B cell (primary cell): ENCODE data around the gene PCTP. TPM values are rescaled to one million over a fixed set of nuclear protein-coding genes. Genes with fewer than 3 reads are reported as not detected.

Source experiments
- ATAC-seq: fragments of 200-7000 bp; cut with Tn5 transposase; one replicate; pipeline ENCODE4 v1.10.0; 2021; ENCODE audit warnings: low read depth, mild to moderate bottlenecking, moderate number of reproducible peaks, moderate library complexity
- CTCF ChIA-PET: fragments of 350-600 bp; sonication (Branson Sonifier 250); formaldehyde crosslinking; loops from one replicate; lab custom pipeline; 2021; ENCODE audit warnings: antibody characterized with exemption, inconsistent platforms; lab: Charles Lee
- POLR2A ChIA-PET: fragments of 350-600 bp; sonication (Branson Sonifier 250); formaldehyde crosslinking; loops from one replicate; lab custom pipeline; 2021; ENCODE audit warnings: antibody characterized with exemption; lab: Charles Lee
- DNase-seq: peaks from one replicate; pipeline ENCODE4 v3.0.0; 2013
- H2AFZ ChIP-seq: 2 replicates; pipeline ENCODE4 v1.6.1; 2012; ENCODE audit warnings: mild to moderate bottlenecking, low read depth, low read length; ENCODE audit not compliant: insufficient read depth, poor library complexity, severe bottlenecking
- H3K27ac ChIP-seq, 2 donors: 1 replicate in 1 of 2; 2 replicates in 1 of 2; pipeline ENCODE4 v1.5.1; 2012 to 2013; ENCODE audit warnings: low read length in 2 of 2, mild to moderate bottlenecking in 2 of 2, moderate library complexity in 1 of 2
- H3K27me3 ChIP-seq, 4 experiments: fragments of 200-600 bp in 1 of 4; sonication (generic) in 1 of 4; replicated peaks in 1 of 4; 1 replicate in 2 of 4; 2 replicates in 2 of 4; pipeline versions ENCODE4 v1.6.1 to v1.7.0; 2013 to 2016; ENCODE audit warnings: low read length in 3 of 4, mild to moderate bottlenecking in 2 of 4, mixed read lengths in 1 of 4, moderate library complexity in 1 of 4; ENCODE audit not compliant: insufficient read depth in 4 of 4, control insufficient read depth in 3 of 4; ENCODE audit errors: control extremely low read depth in 1 of 4
- H3K36me3 ChIP-seq, 2 experiments: replicated peaks in 1 of 2; 1 replicate in 1 of 2; 2 replicates in 1 of 2; pipeline versions ENCODE4 v1.6.1 to v1.7.1; 2013; ENCODE audit warnings: low read length in 1 of 2; ENCODE audit not compliant: insufficient read depth in 2 of 2, control insufficient read depth in 1 of 2; ENCODE audit errors: control extremely low read depth in 1 of 2, extremely low read depth in 1 of 2
- H3K4me1 ChIP-seq, 2 donors: fragments of 200-600 bp in 1 of 2; sonication (generic) in 1 of 2; 1 replicate in 1 of 2; 2 replicates in 1 of 2; pipeline versions ENCODE4 v1.5.1 to v1.6.1; 2013 to 2017; ENCODE audit warnings: low read length in 2 of 2; ENCODE audit not compliant: control insufficient read depth in 2 of 2, insufficient read depth in 2 of 2
- H3K4me2 ChIP-seq: replicated peaks from 2 replicates; pipeline ENCODE3; 2012; ENCODE audit warnings: mild to moderate bottlenecking, low read depth, low read length; ENCODE audit not compliant: poor library complexity, severe bottlenecking
- H3K4me3 ChIP-seq, 5 experiments: fragments of 200-600 bp in 1 of 5; sonication (generic) in 1 of 5; 1 replicate in 3 of 5; 2 replicates in 2 of 5; pipeline versions ENCODE4 v1.5.1 to v1.7.0; 2011 to 2016; ENCODE audit warnings: low read length in 4 of 5, mild to moderate bottlenecking in 4 of 5, low read depth in 2 of 5, control low read depth in 1 of 5, moderate library complexity in 1 of 5; ENCODE audit not compliant: insufficient read depth in 1 of 5; ENCODE audit errors: control extremely low read depth in 1 of 5, extremely low read depth in 1 of 5
- H3K79me2 ChIP-seq: fragments of 200-600 bp; sonication (generic); one replicate; pipeline ENCODE4 v1.6.0; 2016; ENCODE audit warnings: low read length; ENCODE audit not compliant: control insufficient read depth, insufficient read depth
- H3K9ac ChIP-seq: fragments of 200-600 bp; sonication (generic); 2 replicates; pipeline ENCODE4 v1.6.1; 2017; ENCODE audit warnings: mild to moderate bottlenecking, low read length, moderate library complexity
- H3K9me3 ChIP-seq, 3 donors: one replicate each; pipeline versions ENCODE4 v1.6.1 to v1.7.1; 2013; ENCODE audit warnings: low read length in 2 of 3; ENCODE audit not compliant: control insufficient read depth in 2 of 3, insufficient read depth in 1 of 3; ENCODE audit errors: control extremely low read depth in 1 of 3
- H4K20me1 ChIP-seq: 2 replicates; pipeline ENCODE4 v1.6.0; 2012; ENCODE audit warnings: mild to moderate bottlenecking, low read length; ENCODE audit not compliant: insufficient read depth, control insufficient read depth, poor library complexity, severe bottlenecking
- H3K27ac Mint-ChIP-seq: one replicate; pipeline ENCODE4 v1.8.0; 2021; ENCODE audit warnings: mixed read lengths
- H3K27me3 Mint-ChIP-seq: one replicate; pipeline ENCODE4 v1.8.0; 2021; ENCODE audit warnings: mixed read lengths
- H3K4me1 Mint-ChIP-seq: one replicate; pipeline ENCODE4 v1.8.0; 2021; ENCODE audit warnings: mixed read lengths
- H3K4me3 Mint-ChIP-seq: one replicate; pipeline ENCODE4 v1.8.0; 2021; ENCODE audit warnings: mixed read lengths
- H3K9me3 Mint-ChIP-seq: one replicate; pipeline ENCODE4 v1.8.0; 2022; ENCODE audit warnings: mixed read lengths; ENCODE audit not compliant: insufficient read depth
- EZH2 ChIP-seq: IDR thresholded peaks from 2 replicates; pipeline ENCODE4 v1.6.1; 2012; ENCODE audit warnings: borderline replicate concordance, low read depth, mild to moderate bottlenecking, moderate library complexity, low read length; ENCODE audit not compliant: insufficient read depth, poor library complexity, severe bottlenecking
- WGBS: methylation state at CpG from one replicate; pipeline ENCODE4 v1.1.5; 2013; ENCODE audit warnings: missing lambda C conversion rate; ENCODE audit not compliant: insufficient coverage; 5-methylcytosine and 5-hydroxymethylcytosine counted together
- intact Hi-C: fragments of 100-400 bp; cut with micrococcal nuclease; formaldehyde crosslinking; loops from one replicate; pipeline ENCODE4 v1.10.0; 2022
- polyA plus RNA-seq: library from polyadenylated mRNA; depleted of rRNA; stranded (reverse); fragments of >200 nt; gene quantifications from 2 replicates; pipeline ENCODE4 v1.2.3, GENCODE V29; 2012
- total RNA-seq, 2 donors: library from RNA; stranded (reverse); fragments of 120-200 nt in 1 of 2; gene quantifications; 1 replicate in 1 of 2; 2 replicates in 1 of 2; pipeline versions ENCODE4 v1.2.3 to v1.2.4, GENCODE V29; 2013 to 2022
- TF ChIP-seq, protein P1 (sequence below): fragments of 200-600 bp; IDR thresholded peaks from one replicate; pipeline ENCODE4 v1.8.0; 2022; ENCODE audit warnings: antibody characterized with exemption, mild to moderate bottlenecking

The PCTP gene
- total and polyA plus RNA-seq, 2 donors (not counting 1 experiment from before 2014, with no cell fraction given): 3.2 to 9.0 TPM

GRCh38 chr17:55728361-55728760 is 22.5 kb upstream of the PCTP start:
- DNase-seq (no peak), ATAC-seq (no peak)
- Mint-ChIP-seq H3K27ac (no peak overlapping the region), H3K9me3 (no peaks in the 10 kb centered on the region), H3K4me3 (no peak overlapping the region), H3K4me1 (peaks cover 4% of the 10 kb centered on the region), H3K27me3 (peaks cover 25% of the 10 kb centered on the region)
- intact Hi-C loops: no loop called here
- no peak overlapping the region for H2AFZ ChIP-seq
- 87% methylated on average over 3 of the region's 5 CpGs for WGBS
- no peaks in the 10 kb centered on the region for H3K9me3 ChIP-seq
- no peak overlapping the region for H3K27ac ChIP-seq
- H3K27me3 ChIP-seq: peaks cover 0 to 8% (median 3%) of the 10 kb centered on the region in 4 experiments
- H3K4me2 ChIP-seq: no peak overlapping the region
- ChIA-PET CTCF (interaction anchor here (1.8 kb wide), 1 partner anchor 10 kb away, joined by 6 read pairs; no protein-coding TSS in a partner anchor), POLR2A (no interaction called here)
- TF ChIP-seq, protein P1, sequence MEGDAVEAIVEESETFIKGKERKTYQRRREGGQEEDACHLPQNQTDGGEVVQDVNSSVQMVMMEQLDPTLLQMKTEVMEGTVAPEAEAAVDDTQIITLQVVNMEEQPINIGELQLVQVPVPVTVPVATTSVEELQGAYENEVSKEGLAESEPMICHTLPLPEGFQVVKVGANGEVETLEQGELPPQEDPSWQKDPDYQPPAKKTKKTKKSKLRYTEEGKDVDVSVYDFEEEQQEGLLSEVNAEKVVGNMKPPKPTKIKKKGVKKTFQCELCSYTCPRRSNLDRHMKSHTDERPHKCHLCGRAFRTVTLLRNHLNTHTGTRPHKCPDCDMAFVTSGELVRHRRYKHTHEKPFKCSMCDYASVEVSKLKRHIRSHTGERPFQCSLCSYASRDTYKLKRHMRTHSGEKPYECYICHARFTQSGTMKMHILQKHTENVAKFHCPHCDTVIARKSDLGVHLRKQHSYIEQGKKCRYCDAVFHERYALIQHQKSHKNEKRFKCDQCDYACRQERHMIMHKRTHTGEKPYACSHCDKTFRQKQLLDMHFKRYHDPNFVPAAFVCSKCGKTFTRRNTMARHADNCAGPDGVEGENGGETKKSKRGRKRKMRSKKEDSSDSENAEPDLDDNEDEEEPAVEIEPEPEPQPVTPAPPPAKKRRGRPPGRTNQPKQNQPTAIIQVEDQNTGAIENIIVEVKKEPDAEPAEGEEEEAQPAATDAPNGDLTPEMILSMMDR: no peak
- no peaks in the 10 kb centered on the region for H4K20me1 ChIP-seq
- H3K4me3 ChIP-seq: no peak overlapping the region
- H3K4me1 ChIP-seq: peaks cover 0 to 5% of the 10 kb centered on the region in 2 donors
- H3K36me3 ChIP-seq: no peaks in the 10 kb centered on the region
- no peak overlapping the region for H3K9ac ChIP-seq
- H3K79me2 ChIP-seq: no peaks in the 10 kb centered on the region

DNA sequence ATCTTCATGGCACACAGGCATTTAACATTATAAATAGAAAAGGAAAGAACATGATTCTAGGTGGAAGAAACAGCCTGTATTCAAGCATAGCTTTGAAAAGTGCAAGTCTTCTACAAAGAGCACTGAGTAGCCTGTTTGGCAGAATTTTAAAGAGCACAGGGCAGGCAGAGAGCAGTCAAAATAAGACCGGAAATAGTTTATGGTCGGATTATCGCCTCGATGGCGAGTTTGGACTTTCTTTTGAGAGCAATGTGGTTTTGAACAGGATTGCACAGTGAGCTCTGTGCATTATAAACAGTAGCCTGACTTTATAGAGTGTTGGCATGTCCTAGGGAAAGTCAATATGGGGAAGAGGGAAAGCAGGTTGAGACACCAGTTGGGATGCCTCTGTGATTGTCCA is 22.0 kb upstream of the PCTP start:
- H3K4me3 Mint-ChIP-seq: no peak overlapping the region
- Histone ChIP-seq H3K4me3 (no peak overlapping the region), H3K9me3 (no peaks in the 10 kb centered on the region), H3K79me2 (no peaks in the 10 kb centered on the region), H3K4me1 (peaks cover 0 to 5% of the 10 kb centered on the region in 2 donors), H3K27me3 (peaks cover 0 to 8% (median 3%) of the 10 kb centered on the region in 4 experiments), H3K36me3 (no peaks in the 10 kb centered on the region), H3K9ac (no peak overlapping the region), H3K4me2 (no peak overlapping the region), H3K27ac (no peak overlapping the region), H2AFZ (no peak overlapping the region), H4K20me1 (no peaks in the 10 kb centered on the region)
- peaks cover 4% of the 10 kb centered on the region for H3K4me1 Mint-ChIP-seq
- ATAC-seq: no peak
- CTCF ChIA-PET: interaction anchor here (1.8 kb wide), 1 partner anchor 11 kb away, joined by 6 read pairs; no protein-coding TSS in a partner anchor
- WGBS: 93% methylated on average over 5 of the region's 5 CpGs
- POLR2A ChIA-PET: no interaction called here
- H3K27ac Mint-ChIP-seq: no peak overlapping the region
- H3K27me3 Mint-ChIP-seq: peaks cover 28% of the 10 kb centered on the region
- H3K9me3 Mint-ChIP-seq: no peaks in the 10 kb centered on the region
- intact Hi-C loops: no loop called here
- TF ChIP-seq EZH2: no peak
- TF ChIP-seq, protein P1: no peak
- DNase-seq: no peak
